ENCODE data around the gene TBCEL. TPM values are rescaled to one million over a fixed set of nuclear protein-coding genes. Genes with fewer than 3 reads are reported as not detected.

Gene TBCEL
- total RNA-seq, 1 experiment from 2014 or later, result 23.2 TPM

DNA sequence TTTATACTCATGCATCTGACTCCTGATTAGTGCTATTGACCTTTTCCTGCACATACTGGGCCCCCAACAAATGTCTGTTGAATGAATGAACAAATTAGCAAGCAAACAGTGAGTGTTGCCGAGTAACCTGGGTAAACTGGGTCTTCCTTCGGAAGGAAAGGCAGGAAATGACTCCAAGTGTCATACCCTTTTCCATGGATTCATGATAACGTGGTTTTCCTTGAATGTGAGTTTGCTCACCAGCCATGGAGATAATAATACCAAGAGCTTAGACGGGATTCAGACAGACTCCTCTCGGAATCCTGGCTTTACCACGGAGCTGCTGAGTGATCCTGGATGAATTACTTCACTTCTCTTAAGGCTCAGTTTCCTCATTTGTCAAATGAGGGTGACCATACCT lies 93.9 kb downstream of the TBCEL start:
- intact Hi-C loops (cut with micrococcal nuclease; ENCODE audit: unreplicated experiment) (loop anchor here (10.0 kb wide), 2 partner anchors 77 to 603 kb away; partner anchors contain the start of gene GRIK4), in situ Hi-C loops (cut with HindIII; ENCODE audit: low pct_unique_long_range_greater_than_20kb, low sequenced_read_pairs) (no loop called here)
- Histone ChIP-seq H3K27ac (ENCODE audit: low read length) (no peak overlapping the region), H3K9me3 (ENCODE audit: control insufficient read depth, insufficient read depth, low read depth, low read length) (peaks cover 8% of the 10 kb centered on the region; the same call in 1 of the 2 replicates), H3K27me3 (ENCODE audit: control insufficient read depth, insufficient read depth, low read length) (peaks cover 34% of the 10 kb centered on the region), H3K36me3 (ENCODE audit: control insufficient read depth, insufficient read depth, low read length) (no peaks in the 10 kb centered on the region), H3K4me3 (ENCODE audit: low read depth in 2 of 2, low read length in 2 of 2) (no peak overlapping the region), H3K4me1 (ENCODE audit: control insufficient read depth, insufficient read depth, low read length) (no peaks in the 10 kb centered on the region)
- DNase-seq (ENCODE audit: low read depth, low spot score) (no peak), ATAC-seq (no peak)
- TF ChIP-seq TCF7L2 (IDR thresholded peaks at IDR 0.05; ENCODE audit: low read depth, low read length) (no peak), POLR2AphosphoS5 (IDR thresholded peaks at IDR 0.05; ENCODE audit: low read depth, low read length) (no peak), SIN3A (IDR thresholded peaks at IDR 0.05; ENCODE audit: borderline replicate concordance, insufficient read depth, low read depth, low read length) (no peak)
- TF ChIP-seq, protein P1, sequence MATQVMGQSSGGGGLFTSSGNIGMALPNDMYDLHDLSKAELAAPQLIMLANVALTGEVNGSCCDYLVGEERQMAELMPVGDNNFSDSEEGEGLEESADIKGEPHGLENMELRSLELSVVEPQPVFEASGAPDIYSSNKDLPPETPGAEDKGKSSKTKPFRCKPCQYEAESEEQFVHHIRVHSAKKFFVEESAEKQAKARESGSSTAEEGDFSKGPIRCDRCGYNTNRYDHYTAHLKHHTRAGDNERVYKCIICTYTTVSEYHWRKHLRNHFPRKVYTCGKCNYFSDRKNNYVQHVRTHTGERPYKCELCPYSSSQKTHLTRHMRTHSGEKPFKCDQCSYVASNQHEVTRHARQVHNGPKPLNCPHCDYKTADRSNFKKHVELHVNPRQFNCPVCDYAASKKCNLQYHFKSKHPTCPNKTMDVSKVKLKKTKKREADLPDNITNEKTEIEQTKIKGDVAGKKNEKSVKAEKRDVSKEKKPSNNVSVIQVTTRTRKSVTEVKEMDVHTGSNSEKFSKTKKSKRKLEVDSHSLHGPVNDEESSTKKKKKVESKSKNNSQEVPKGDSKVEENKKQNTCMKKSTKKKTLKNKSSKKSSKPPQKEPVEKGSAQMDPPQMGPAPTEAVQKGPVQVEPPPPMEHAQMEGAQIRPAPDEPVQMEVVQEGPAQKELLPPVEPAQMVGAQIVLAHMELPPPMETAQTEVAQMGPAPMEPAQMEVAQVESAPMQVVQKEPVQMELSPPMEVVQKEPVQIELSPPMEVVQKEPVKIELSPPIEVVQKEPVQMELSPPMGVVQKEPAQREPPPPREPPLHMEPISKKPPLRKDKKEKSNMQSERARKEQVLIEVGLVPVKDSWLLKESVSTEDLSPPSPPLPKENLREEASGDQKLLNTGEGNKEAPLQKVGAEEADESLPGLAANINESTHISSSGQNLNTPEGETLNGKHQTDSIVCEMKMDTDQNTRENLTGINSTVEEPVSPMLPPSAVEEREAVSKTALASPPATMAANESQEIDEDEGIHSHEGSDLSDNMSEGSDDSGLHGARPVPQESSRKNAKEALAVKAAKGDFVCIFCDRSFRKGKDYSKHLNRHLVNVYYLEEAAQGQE (IDR thresholded peaks at IDR 0.05; ENCODE audit: insufficient read depth in 1 of 2, low read depth in 2 of 2, low read length in 1 of 2), result no peak
- TF ChIP-seq, protein P2, sequence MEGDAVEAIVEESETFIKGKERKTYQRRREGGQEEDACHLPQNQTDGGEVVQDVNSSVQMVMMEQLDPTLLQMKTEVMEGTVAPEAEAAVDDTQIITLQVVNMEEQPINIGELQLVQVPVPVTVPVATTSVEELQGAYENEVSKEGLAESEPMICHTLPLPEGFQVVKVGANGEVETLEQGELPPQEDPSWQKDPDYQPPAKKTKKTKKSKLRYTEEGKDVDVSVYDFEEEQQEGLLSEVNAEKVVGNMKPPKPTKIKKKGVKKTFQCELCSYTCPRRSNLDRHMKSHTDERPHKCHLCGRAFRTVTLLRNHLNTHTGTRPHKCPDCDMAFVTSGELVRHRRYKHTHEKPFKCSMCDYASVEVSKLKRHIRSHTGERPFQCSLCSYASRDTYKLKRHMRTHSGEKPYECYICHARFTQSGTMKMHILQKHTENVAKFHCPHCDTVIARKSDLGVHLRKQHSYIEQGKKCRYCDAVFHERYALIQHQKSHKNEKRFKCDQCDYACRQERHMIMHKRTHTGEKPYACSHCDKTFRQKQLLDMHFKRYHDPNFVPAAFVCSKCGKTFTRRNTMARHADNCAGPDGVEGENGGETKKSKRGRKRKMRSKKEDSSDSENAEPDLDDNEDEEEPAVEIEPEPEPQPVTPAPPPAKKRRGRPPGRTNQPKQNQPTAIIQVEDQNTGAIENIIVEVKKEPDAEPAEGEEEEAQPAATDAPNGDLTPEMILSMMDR (IDR thresholded peaks at IDR 0.05), result no peak
- CTCF ChIA-PET, result no interaction called here
- BruUV-seq (replicated peaks), result no TSS peak
- POLR2A ChIA-PET, result no interaction called here

DNA sequence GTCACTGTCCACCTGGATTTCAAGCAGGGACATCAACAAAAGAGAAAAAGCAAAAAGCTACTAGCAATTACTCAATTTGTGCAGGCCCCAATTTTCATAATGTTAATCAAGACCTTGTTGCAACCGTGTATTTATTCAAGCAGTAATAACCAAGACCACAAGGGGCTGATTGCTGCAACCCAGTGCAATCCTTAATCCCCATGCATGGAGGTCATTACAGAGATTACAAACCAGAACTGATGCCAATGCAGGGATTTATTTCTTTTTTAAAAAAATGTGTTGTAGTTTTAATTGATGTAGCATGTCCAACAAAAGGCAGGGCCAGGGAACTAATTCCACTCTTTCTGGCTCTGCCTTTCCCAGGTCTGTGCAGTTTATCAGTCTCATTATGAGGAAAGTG lies 95.5 kb downstream of the TBCEL start:
- ATAC-seq, result no peak
- Histone ChIP-seq H3K4me1 (ENCODE audit: control insufficient read depth, insufficient read depth, low read length) (no peaks in the 10 kb centered on the region), H3K27me3 (ENCODE audit: control insufficient read depth, insufficient read depth, low read length) (peaks cover 32% of the 10 kb centered on the region), H3K27ac (ENCODE audit: low read length) (no peak overlapping the region), H3K9me3 (ENCODE audit: control insufficient read depth, insufficient read depth, low read depth, low read length) (peaks cover 8% of the 10 kb centered on the region; the same call in 1 of the 2 replicates), H3K36me3 (ENCODE audit: control insufficient read depth, insufficient read depth, low read length) (no peaks in the 10 kb centered on the region), H3K4me3 (ENCODE audit: low read depth in 2 of 2, low read length in 2 of 2) (no peak overlapping the region)
- intact Hi-C loops (cut with micrococcal nuclease; ENCODE audit: unreplicated experiment) (loop anchor here (10.0 kb wide), 2 partner anchors 75 to 605 kb away; partner anchors contain the start of gene GRIK4), in situ Hi-C loops (cut with HindIII; ENCODE audit: low pct_unique_long_range_greater_than_20kb, low sequenced_read_pairs) (no loop called here)
- BruUV-seq (replicated peaks), result no TSS peak
- TF ChIP-seq TCF7L2 (IDR thresholded peaks at IDR 0.05; ENCODE audit: low read depth, low read length), result no peak
- TF ChIP-seq, protein P2 (IDR thresholded peaks at IDR 0.05), result peak; percentile 21; the same call in 1 of the 2 replicates
- no peak for TF ChIP-seq SIN3A (IDR thresholded peaks at IDR 0.05; ENCODE audit: borderline replicate concordance, insufficient read depth, low read depth, low read length)
- no peak for TF ChIP-seq POLR2AphosphoS5 (IDR thresholded peaks at IDR 0.05; ENCODE audit: low read depth, low read length)
- TF ChIP-seq, protein P1 (IDR thresholded peaks at IDR 0.05; ENCODE audit: insufficient read depth in 1 of 2, low read depth in 2 of 2, low read length in 1 of 2), result no peak
- ChIA-PET POLR2A (no interaction called here), CTCF (interaction anchor here (0.6 to 2.1 kb wide), 2 partner anchors 75 to 472 kb away, joined by 3 to 9 read pairs; no protein-coding TSS in a partner anchor)
- no peak for DNase-seq (ENCODE audit: low read depth, low spot score)

Measured in Panc1 (cell line).